Measurements from ENCODE around the gene CYP4F8.
"Not testable (repeated sequence)": the region's sequence is repeated elsewhere in the genome, so short reads cannot be mapped to it uniquely, and the experiment has no call there.

Gene CYP4F8

DNA sequence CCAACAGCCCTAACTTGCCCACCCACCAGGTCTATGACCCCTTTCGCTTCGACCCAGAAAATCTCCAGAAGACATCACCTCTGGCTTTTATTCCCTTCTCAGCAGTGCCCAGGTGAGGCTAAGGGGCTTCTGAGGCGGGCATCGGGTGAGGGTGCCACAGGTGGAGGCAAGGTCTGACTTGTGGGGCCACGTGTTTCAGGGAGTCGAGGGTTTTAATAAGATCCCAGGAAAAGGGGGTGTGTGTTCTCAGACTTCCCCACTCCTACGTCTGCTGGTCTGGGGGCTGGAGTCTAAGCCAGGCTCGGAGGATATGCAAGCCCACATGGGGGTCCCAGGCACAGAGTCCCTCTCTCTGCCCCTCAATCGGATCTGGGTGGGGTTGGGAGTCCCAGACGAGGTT is 30.9 kb upstream of the CYP4F8 start:
- TF ChIP-seq, protein P1, sequence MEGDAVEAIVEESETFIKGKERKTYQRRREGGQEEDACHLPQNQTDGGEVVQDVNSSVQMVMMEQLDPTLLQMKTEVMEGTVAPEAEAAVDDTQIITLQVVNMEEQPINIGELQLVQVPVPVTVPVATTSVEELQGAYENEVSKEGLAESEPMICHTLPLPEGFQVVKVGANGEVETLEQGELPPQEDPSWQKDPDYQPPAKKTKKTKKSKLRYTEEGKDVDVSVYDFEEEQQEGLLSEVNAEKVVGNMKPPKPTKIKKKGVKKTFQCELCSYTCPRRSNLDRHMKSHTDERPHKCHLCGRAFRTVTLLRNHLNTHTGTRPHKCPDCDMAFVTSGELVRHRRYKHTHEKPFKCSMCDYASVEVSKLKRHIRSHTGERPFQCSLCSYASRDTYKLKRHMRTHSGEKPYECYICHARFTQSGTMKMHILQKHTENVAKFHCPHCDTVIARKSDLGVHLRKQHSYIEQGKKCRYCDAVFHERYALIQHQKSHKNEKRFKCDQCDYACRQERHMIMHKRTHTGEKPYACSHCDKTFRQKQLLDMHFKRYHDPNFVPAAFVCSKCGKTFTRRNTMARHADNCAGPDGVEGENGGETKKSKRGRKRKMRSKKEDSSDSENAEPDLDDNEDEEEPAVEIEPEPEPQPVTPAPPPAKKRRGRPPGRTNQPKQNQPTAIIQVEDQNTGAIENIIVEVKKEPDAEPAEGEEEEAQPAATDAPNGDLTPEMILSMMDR (conservative IDR thresholded peaks at IDR 0.05; ENCODE audit: control insufficient read depth, insufficient read depth, low read depth, low read length), result no peak
- no peak overlapping the region for H3K4me3 ChIP-seq (ENCODE audit: control insufficient read depth, low read depth, low read length)
- DNase-seq (ENCODE audit: low read depth), result no peak

DNA sequence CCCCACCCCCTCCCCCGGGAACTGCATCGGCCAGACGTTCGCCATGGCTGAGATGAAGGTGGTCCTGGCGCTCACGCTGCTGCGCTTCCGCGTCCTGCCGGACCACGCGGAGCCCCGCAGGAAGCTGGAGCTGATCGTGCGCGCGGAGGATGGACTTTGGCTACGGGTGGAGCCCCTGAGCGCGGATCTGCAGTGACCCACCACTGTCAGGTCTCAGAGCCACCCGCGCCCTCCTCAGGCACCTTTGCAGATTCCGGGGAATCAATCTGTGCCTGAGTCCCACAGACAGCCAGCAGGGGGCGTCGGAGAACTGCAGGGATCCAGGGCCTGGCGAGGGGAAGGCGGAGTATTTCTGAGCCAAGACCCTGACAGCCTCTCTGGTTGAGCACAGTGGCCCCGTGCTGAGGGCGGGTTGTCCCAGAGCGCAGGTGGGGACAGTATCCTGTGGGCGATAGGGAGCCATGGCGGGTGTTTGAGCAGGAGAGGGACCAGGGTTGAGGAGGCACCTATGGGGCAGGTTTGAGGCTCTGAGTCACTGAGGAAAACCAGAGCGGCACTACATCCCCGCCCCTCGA is 30.4 kb upstream of the CYP4F8 start:
- H3K4me3 ChIP-seq (ENCODE audit: control insufficient read depth, low read depth, low read length), result no peak overlapping the region
- peak; percentile 45 for DNase-seq (ENCODE audit: low read depth)
- TF ChIP-seq, protein P1 (conservative IDR thresholded peaks at IDR 0.05; ENCODE audit: control insufficient read depth, insufficient read depth, low read depth, low read length), result peak; percentile 82

DNA sequence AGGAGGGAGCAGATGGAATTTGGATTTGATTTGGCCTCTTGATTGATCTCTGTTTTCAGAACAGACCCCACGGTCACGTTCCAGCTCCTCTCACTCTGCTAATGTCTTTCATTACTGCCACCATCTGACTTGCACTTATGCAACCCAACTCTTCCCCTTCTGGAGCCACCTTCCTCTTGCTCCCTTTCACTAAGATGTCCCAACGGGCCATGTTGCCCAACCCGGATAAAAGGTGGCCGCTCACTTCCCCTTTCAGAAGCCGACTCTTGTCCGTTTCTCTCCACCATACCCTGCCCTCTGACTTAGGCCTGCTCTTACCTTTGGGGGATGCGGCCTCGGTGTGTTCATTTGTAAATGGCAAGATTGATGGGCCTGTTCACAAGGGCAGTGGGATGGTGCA is 27.4 kb upstream of the CYP4F8 start:
- TF ChIP-seq, protein P1 (conservative IDR thresholded peaks at IDR 0.05; ENCODE audit: control insufficient read depth, insufficient read depth, low read depth, low read length), result no peak
- DNase-seq (ENCODE audit: low read depth), result no peak
- H3K4me3 ChIP-seq (ENCODE audit: control insufficient read depth, low read depth, low read length), result no peak overlapping the region

DNA sequence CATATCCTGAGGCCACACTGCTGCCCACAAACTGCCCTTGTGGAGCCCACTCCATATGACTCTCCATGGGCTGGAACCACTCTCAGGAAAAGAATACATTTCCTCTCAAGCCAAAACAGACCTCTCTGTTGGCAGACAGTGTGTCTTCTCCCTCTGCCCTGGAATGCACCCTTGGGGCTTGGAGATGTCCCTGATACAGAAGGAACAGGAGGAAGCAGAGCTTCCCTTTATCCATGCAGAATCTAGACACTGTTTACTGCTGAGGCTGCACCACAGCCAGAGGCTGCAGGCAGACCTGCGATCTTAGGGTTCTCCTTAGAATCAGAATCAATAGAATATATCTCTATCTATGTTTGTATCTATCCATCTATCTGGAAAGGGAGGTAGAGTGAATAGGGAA is 26.8 kb upstream of the CYP4F8 start:
- TF ChIP-seq, protein P1 (conservative IDR thresholded peaks at IDR 0.05; ENCODE audit: control insufficient read depth, insufficient read depth, low read depth, low read length), result no peak
- H3K4me3 ChIP-seq (ENCODE audit: control insufficient read depth, low read depth, low read length), result no peak overlapping the region
- no peak for DNase-seq (ENCODE audit: low read depth)

DNA sequence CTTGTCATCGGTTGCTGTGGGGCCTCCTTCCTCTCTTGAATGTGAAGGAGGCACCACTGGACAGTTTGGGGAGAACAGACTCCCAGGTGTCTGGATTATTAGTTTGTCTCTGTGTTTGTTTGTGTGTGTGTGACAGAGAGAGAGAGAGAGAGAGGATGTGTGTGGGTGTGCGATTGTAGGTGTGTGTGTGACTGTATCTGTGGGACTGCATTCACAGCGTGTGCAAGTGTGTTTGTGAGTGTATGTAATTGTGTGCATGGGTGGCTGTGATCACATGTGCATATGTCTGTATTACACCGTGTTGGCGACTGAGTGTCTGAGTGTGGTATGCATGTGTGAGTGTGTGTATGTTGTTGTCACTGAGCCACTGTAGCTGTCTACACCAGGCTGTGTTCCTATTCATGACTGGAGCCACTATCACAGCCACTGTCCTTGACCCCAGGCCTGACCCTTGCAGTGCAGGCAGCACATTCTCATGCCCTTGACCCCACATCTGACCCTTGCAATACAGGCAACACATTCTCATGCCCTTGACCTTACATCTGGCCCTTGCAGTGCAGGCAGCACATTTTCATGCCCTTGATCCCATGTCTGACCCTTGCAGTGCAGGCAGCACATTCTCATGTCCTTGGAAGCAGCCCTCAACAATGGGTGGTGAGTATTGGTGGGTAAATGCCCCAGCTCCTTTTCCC is 25.1 kb upstream of the CYP4F8 start:
- H3K4me3 ChIP-seq (ENCODE audit: control insufficient read depth, low read depth, low read length), result no peak overlapping the region
- DNase-seq (ENCODE audit: low read depth), result no peak
- TF ChIP-seq, protein P1 (conservative IDR thresholded peaks at IDR 0.05; ENCODE audit: control insufficient read depth, insufficient read depth, low read depth, low read length), result no peak

DNA sequence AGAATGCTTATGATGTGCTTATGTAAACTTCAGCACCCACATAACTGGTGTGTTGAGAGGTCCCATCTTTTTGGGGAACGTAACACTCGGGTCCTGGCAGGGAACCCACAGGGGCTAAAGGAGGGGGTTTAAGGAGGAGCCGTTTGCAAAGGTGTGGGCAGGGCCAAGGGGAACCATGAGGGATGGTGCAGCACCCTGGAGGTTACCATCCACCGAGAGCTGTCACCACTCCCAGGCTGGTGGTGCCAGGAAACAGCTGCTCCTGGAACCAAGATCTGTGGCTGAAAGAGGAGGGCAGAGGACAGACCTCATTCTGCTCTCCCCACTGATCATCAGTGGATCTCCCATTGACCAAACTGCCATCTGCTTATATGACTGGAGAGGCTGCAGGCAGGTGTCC is 23.2 kb upstream of the CYP4F8 start:
- DNase-seq (ENCODE audit: low read depth), result no peak
- H3K4me3 ChIP-seq (ENCODE audit: control insufficient read depth, low read depth, low read length), result no peak overlapping the region
- TF ChIP-seq, protein P1 (conservative IDR thresholded peaks at IDR 0.05; ENCODE audit: control insufficient read depth, insufficient read depth, low read depth, low read length), result no peak

DNA sequence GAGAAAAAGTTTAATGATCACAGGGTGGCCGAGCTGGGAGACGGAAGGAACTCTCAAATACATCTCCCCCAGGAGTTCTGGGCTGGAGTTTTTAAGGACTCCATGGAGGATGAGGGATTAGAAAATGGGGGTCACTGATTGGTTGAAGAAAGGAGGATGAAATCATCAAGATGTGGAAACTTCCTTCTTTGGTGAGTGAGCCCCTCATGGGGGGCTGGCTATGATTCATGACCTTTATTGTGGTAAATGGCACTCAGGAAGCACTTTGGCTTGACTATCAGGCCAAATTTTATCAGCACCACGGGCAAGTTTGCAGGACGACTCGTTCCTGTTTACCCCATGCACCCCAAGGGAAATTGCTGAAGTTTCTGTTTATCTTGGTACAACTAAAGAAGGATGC is 22.5 kb upstream of the CYP4F8 start:
- not testable (repeated sequence) for DNase-seq (ENCODE audit: low read depth)

DNA sequence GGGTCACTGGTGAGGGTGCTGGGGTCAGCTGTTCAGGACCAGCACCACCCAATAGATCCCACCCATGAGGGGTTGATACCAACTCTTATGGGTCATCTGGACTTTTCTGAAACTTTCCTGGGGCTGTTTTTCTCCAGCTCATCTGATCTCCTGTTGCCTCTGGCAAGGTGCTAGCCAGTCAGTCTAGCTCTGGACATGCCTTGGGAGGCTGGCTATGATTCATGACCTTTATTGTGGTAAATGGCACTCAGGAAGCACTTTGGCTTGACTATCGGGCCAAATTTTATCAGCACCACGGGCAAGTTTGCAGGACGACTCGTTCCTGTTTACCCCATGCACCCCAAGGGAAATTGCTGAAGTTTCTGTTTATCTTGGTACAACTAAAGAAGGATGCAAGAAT is 21.3 kb upstream of the CYP4F8 start:
- DNase-seq (ENCODE audit: low read depth); H3K4me3 ChIP-seq (ENCODE audit: control insufficient read depth, low read depth, low read length): not testable (repeated sequence)

More for the DNA sequence above, 22.5 kb upstream of the CYP4F8 start:
- H3K4me3 ChIP-seq (ENCODE audit: control insufficient read depth, low read depth, low read length), result not testable (repeated sequence)

Measured in fibroblast of mammary gland (primary cell).